Liver (tissue), 9 donors: ENCODE results near the gene ASPSCR1. TPM values are rescaled to one million over a fixed set of nuclear protein-coding genes. Genes with fewer than 3 reads are reported as not detected.

Experiments
- DNase-seq: peaks from one replicate; pipeline ENCODE4 v3.0.0-alpha.2; 2017; ENCODE audit warnings: low spot score
- H3K27ac ChIP-seq, 2 donors: one replicate each; pipeline ENCODE4 v1.7.0; 2013; ENCODE audit warnings: inconsistent platforms in 2 of 2, low read length in 2 of 2, control low read depth in 1 of 2, low read depth in 1 of 2, mild to moderate bottlenecking in 1 of 2
- H3K27me3 ChIP-seq, 4 donors: one replicate each; pipeline versions ENCODE4 v1.6.1 to v1.7.0; 2013; ENCODE audit warnings: low read length in 3 of 4, inconsistent platforms in 1 of 4, mild to moderate bottlenecking in 1 of 4, moderate library complexity in 1 of 4; ENCODE audit not compliant: control insufficient read depth in 4 of 4, insufficient read depth in 4 of 4
- H3K36me3 ChIP-seq, 4 donors: one replicate each; pipeline versions ENCODE4 v1.6.1 to v1.7.0; 2013; ENCODE audit warnings: low read length in 3 of 4, mild to moderate bottlenecking in 3 of 4, low read depth in 1 of 4, moderate library complexity in 1 of 4; ENCODE audit not compliant: control insufficient read depth in 4 of 4, insufficient read depth in 3 of 4
- H3K4me1 ChIP-seq, 4 donors: one replicate each; pipeline versions ENCODE4 v1.6.1 to v1.7.0; 2013; ENCODE audit warnings: low read length in 3 of 4, mild to moderate bottlenecking in 3 of 4, moderate library complexity in 1 of 4; ENCODE audit not compliant: control insufficient read depth in 4 of 4, insufficient read depth in 4 of 4
- H3K4me3 ChIP-seq, 3 donors: one replicate each; pipeline versions ENCODE4 v1.6.1 to v1.7.0; 2013; ENCODE audit warnings: low read length in 3 of 3, control low read depth in 1 of 3, low read depth in 1 of 3, mild to moderate bottlenecking in 1 of 3
- H3K9ac ChIP-seq, 2 donors: one replicate each; pipeline ENCODE4 v1.7.0; 2013; ENCODE audit warnings: low read length in 2 of 2, mild to moderate bottlenecking in 2 of 2, moderate library complexity in 2 of 2, control low read depth in 1 of 2, low read depth in 1 of 2
- H3K9me3 ChIP-seq, 4 donors: one replicate each; pipeline versions ENCODE4 v1.6.1 to v1.7.0; 2013; ENCODE audit warnings: low read length in 3 of 4; ENCODE audit not compliant: control insufficient read depth in 4 of 4
- ATF3 ChIP-seq: IDR thresholded peaks from 2 replicates; pipeline ENCODE4 v1.6.1; 2016; ENCODE audit warnings: antibody characterized with exemption
- CTCF ChIP-seq: fragments of 150-350 bp; IDR thresholded peaks from 2 replicates; pipeline ENCODE4 v1.5.1; 2017; ENCODE audit warnings: improper control_type of control experiment, low read depth, low read length; ENCODE audit not compliant: missing input control
- EGR1 ChIP-seq, 2 donors: IDR thresholded peaks; 2 replicates each; pipeline ENCODE4 v1.6.1; 2016 to 2018; ENCODE audit warnings: antibody characterized with exemption in 2 of 2, low read depth in 2 of 2
- FOXA1 ChIP-seq: IDR thresholded peaks from 2 replicates; pipeline ENCODE4 v1.6.1; 2016; ENCODE audit warnings: antibody characterized with exemption
- FOXA2 ChIP-seq: IDR thresholded peaks from 2 replicates; pipeline ENCODE4 v1.6.1; 2016; ENCODE audit warnings: antibody characterized with exemption
- GABPA ChIP-seq, 2 donors: IDR thresholded peaks in 1 of 2; conservative IDR thresholded peaks in 1 of 2; 2 replicates each; pipeline ENCODE4 v1.6.1; 2016; ENCODE audit warnings: antibody characterized with exemption in 2 of 2, mild to moderate bottlenecking in 1 of 2, moderate library complexity in 1 of 2
- HNF4A ChIP-seq, 2 donors: conservative IDR thresholded peaks; 2 replicates each; pipeline ENCODE4 v1.6.1; 2016; ENCODE audit warnings: antibody characterized with exemption in 2 of 2, mild to moderate bottlenecking in 2 of 2
- HNF4G ChIP-seq: IDR thresholded peaks from 2 replicates; pipeline ENCODE4 v1.6.1; 2016; ENCODE audit warnings: antibody characterized with exemption
- MAX ChIP-seq: IDR thresholded peaks from 2 replicates; pipeline ENCODE4 v1.6.1; 2016; ENCODE audit warnings: antibody characterized with exemption
- NR2F2 ChIP-seq: IDR thresholded peaks from 2 replicates; pipeline ENCODE4 v1.6.1; 2016; ENCODE audit warnings: antibody characterized with exemption
- RAD21 ChIP-seq, 2 donors: IDR thresholded peaks; 2 replicates each; pipeline ENCODE4 v1.6.1; 2016; ENCODE audit warnings: antibody characterized with exemption in 2 of 2, mild to moderate bottlenecking in 2 of 2
- RXRA ChIP-seq, 2 donors: IDR thresholded peaks; 2 replicates each; pipeline ENCODE4 v1.6.1; 2017 to 2018; ENCODE audit warnings: antibody characterized with exemption in 2 of 2, mild to moderate bottlenecking in 1 of 2
- SP1 ChIP-seq: IDR thresholded peaks from 2 replicates; pipeline ENCODE4 v1.6.1; 2018; ENCODE audit warnings: antibody characterized with exemption, mild to moderate bottlenecking
- TAF1 ChIP-seq: conservative IDR thresholded peaks from 2 replicates; pipeline ENCODE4 v1.6.1; 2016; ENCODE audit warnings: antibody characterized with exemption, mild to moderate bottlenecking
- YY1 ChIP-seq: IDR thresholded peaks from 2 replicates; pipeline ENCODE4 v1.6.1; 2016; ENCODE audit warnings: antibody characterized with exemption, mild to moderate bottlenecking
- ZBTB33 ChIP-seq: IDR thresholded peaks from 2 replicates; pipeline ENCODE4 v1.6.1; 2016; ENCODE audit warnings: antibody characterized with exemption
- WGBS: extraction: QIAGEN DNeasy Blood & Tissue Kit; methylation state at CpG from one replicate; pipeline ENCODE4 v1.1.7; 2013; 5-methylcytosine and 5-hydroxymethylcytosine counted together
- polyA plus RNA-seq, 2 donors: library from polyadenylated mRNA; stranded (reverse) in 1 of 2; unstranded in 1 of 2; fragments of 200-250 nt in 1 of 2; fragments of >200 nt in 1 of 2; fragmentation: Nextera tagmentation in 1 of 2; extraction: Ambion mirVana in 1 of 2; gene quantifications; one replicate each; pipeline versions ENCODE4 v1.2.1 to v1.2.3, GENCODE V29; 2013 to 2015
- total RNA-seq, 2 donors: library from RNA; depleted of rRNA; stranded (reverse); fragments of >200 nt; gene quantifications; one replicate each; pipeline ENCODE4 v1.2.3, GENCODE V29; 2014
- donor health status: healthy.
- donor health status: healthy.
- donor health status: healthy.
- donor health status: healthy.
- donor health status: healthy.

The ASPSCR1 gene
- total and polyA plus RNA-seq, 4 donors = 17.8 to 26.2 (median 20.4) TPM

GRCh38 chr17:82014432-82014831 is 37.0 kb downstream of the ASPSCR1 start:
- Histone ChIP-seq H3K36me3 (peaks cover 0 to 7% (median 3%) of the 10 kb centered on the region in 4 donors), H3K27ac (no peak overlapping the region), H3K27me3 (no peaks in the 10 kb centered on the region), H3K9me3 (no peaks in the 10 kb centered on the region), H3K4me3 (no peak overlapping the region), H3K9ac (no peak overlapping the region), H3K4me1 (peaks cover 0 to 5% (median 0%) of the 10 kb centered on the region in 4 donors)
- no peak for TF ChIP-seq FOXA2
- WGBS = 76% methylated on average over 23 of the region's 23 CpGs
- DNase-seq = no peak

GRCh38 chr17:82014971-82015310 is 37.5 kb downstream of the ASPSCR1 start:
- DNase-seq = no peak
- peaks cover 0 to 8% (median 1%) of the 10 kb centered on the region in 4 donors for H3K4me1 ChIP-seq
- no peak overlapping the region for H3K9ac ChIP-seq
- no peaks in the 10 kb centered on the region for H3K9me3 ChIP-seq
- no peaks in the 10 kb centered on the region for H3K27me3 ChIP-seq
- TF ChIP-seq RAD21 (IDR thresholded peaks at IDR 0.05) = no peak
- no peak for TF ChIP-seq GABPA (IDR thresholded peaks at IDR 0.05 in 1 of 2, conservative IDR thresholded peaks at IDR 0.05 in 1 of 2)
- TF ChIP-seq ZBTB33 = no peak
- TF ChIP-seq FOXA2 = no peak
- no peak for TF ChIP-seq RXRA (IDR thresholded peaks at IDR 0.05)
- no peak for TF ChIP-seq EGR1 (IDR thresholded peaks at IDR 0.05; ENCODE audit: low read depth in 2 of 2)
- no peak for TF ChIP-seq ATF3
- no peak for TF ChIP-seq TAF1
- TF ChIP-seq MAX = no peak
- no peak for TF ChIP-seq SP1
- no peak for TF ChIP-seq FOXA1
- TF ChIP-seq HNF4G = no peak
- no peak for TF ChIP-seq YY1
- TF ChIP-seq HNF4A (conservative IDR thresholded peaks at IDR 0.05) = no peak
- TF ChIP-seq NR2F2 = no peak
- no peak for TF ChIP-seq CTCF
- WGBS = 91% methylated on average over 13 of the region's 13 CpGs
- H3K27ac ChIP-seq = no peak overlapping the region
- H3K36me3 ChIP-seq = peaks cover 0 to 7% (median 3%) of the 10 kb centered on the region in 4 donors
- H3K4me3 ChIP-seq = no peak overlapping the region
